Nucleus accumbens (tissue), 56 donors: ENCODE data around the gene CCNY.
"Not testable (repeated sequence)": the region's sequence is repeated elsewhere in the genome, so short reads cannot be mapped to it uniquely, and the experiment has no call there.

Experiments used
- DNase-seq, 56 donors: peaks; one replicate each; lab custom pipeline; 2025; lab: John Stamatoyannopoulos, UW

CCNY gene

GRCh38 chr10:35336084-35336831, at the start of gene CCNY:
CCNY (plus strand) TSS chr10:35336509; CDS start chr10:35337054, 545 bp downstream.
- peak in 52 of 56 donors; percentile 20 to 87 (median 68) for DNase-seq

GRCh38 chr10:35289198-35289597, 47.1 kb upstream of the CCNY start:
- no peak for DNase-seq

- DNase-seq, result no peak
These were observed 41.8 kb upstream of the CCNY start for GRCh38 chr10:35294506-35294905.

- DNase-seq, result no peak
These were observed 37.3 kb upstream of the CCNY start for GRCh38 chr10:35299016-35299415.

GRCh38 chr10:35300063-35300699, 36.1 kb upstream of the CCNY start:
- DNase-seq, result peak in 35 of 56 donors; percentile 4 to 55 (median 18)

- DNase-seq, result no peak
These were observed 31.7 kb upstream of the CCNY start for GRCh38 chr10:35304649-35305048.

GRCh38 chr10:35306852-35307251, 29.5 kb upstream of the CCNY start:
- DNase-seq, result peak in 6 of 56 donors; percentile 3 to 19 (median 10)

- DNase-seq, result no peak
These were observed 29.0 kb upstream of the CCNY start for GRCh38 chr10:35307297-35307696.

- no peak for DNase-seq
These were observed 27.5 kb upstream of the CCNY start for GRCh38 chr10:35308809-35309208.

GRCh38 chr10:35314142-35314541, 22.2 kb upstream of the CCNY start:
- not testable (repeated sequence) for DNase-seq

- not testable (repeated sequence) for DNase-seq
These were observed 21.1 kb upstream of the CCNY start for GRCh38 chr10:35315235-35315634.

- DNase-seq, result no peak
These were observed 19.9 kb upstream of the CCNY start for GRCh38 chr10:35316218-35316967.

- no peak for DNase-seq
These were observed 17.8 kb upstream of the CCNY start for GRCh38 chr10:35318551-35318950.

GRCh38 chr10:35320341-35320740, 16.0 kb upstream of the CCNY start:
- no peak for DNase-seq

- no peak for DNase-seq
These were observed 13.7 kb upstream of the CCNY start for GRCh38 chr10:35322636-35323035.

- DNase-seq, result no peak
These were observed 12.1 kb upstream of the CCNY start for GRCh38 chr10:35324196-35324595.

- no peak for DNase-seq
These were observed 9.7 kb upstream of the CCNY start for GRCh38 chr10:35326466-35327235.

- DNase-seq, result no peak
These were observed 8.4 kb upstream of the CCNY start for GRCh38 chr10:35327790-35328403.

- DNase-seq, result no peak
These were observed 7.8 kb upstream of the CCNY start for GRCh38 chr10:35328404-35329037.

- DNase-seq, result no peak
These were observed 6.8 kb upstream of the CCNY start for GRCh38 chr10:35329520-35329919.
